GM23248 (cell line): ENCODE results near the gene CLCF1.

ENCODE experiments used
- EZH2 ChIP-seq: fragments of 200-600 bp; sonication (generic); IDR thresholded peaks from 2 replicates; pipeline ENCODE4 v1.6.1; 2018; ENCODE audit warnings: antibody characterized with exemption, mild to moderate bottlenecking; ENCODE audit not compliant: insufficient read depth, poor library complexity, severe bottlenecking
- EZH2phosphoT487 ChIP-seq: fragments of 200-600 bp; sonication (generic); IDR thresholded peaks from 2 replicates; pipeline ENCODE4 v1.6.1; 2018; ENCODE audit warnings: antibody characterized with exemption, moderate library complexity, mild to moderate bottlenecking, low read depth; ENCODE audit not compliant: insufficient read depth

GRCh38 chr11:67364169-67364568, 9.2 kb downstream of the CLCF1 start:
- TF ChIP-seq EZH2phosphoT487 (no peak), EZH2 (no peak)
